B cell (primary cell): Measurements from ENCODE around the gene FBLN5.

Source experiments
- CTCF ChIP-seq: fragments of 200-600 bp; IDR thresholded peaks from one replicate; pipeline ENCODE4 v1.8.0; 2022; ENCODE audit warnings: antibody characterized with exemption, mild to moderate bottlenecking
- EZH2 ChIP-seq: IDR thresholded peaks from 2 replicates; pipeline ENCODE4 v1.6.1; 2012; ENCODE audit warnings: borderline replicate concordance, low read depth, mild to moderate bottlenecking, moderate library complexity, low read length; ENCODE audit not compliant: insufficient read depth, poor library complexity, severe bottlenecking

GRCh38 chr14:91860238-91860637, 87.3 kb downstream of the FBLN5 start:
- no peak for TF ChIP-seq EZH2
- no peak for TF ChIP-seq CTCF
